ENCODE measurements around the gene POP4.

- TF ChIP-seq, protein P1, sequence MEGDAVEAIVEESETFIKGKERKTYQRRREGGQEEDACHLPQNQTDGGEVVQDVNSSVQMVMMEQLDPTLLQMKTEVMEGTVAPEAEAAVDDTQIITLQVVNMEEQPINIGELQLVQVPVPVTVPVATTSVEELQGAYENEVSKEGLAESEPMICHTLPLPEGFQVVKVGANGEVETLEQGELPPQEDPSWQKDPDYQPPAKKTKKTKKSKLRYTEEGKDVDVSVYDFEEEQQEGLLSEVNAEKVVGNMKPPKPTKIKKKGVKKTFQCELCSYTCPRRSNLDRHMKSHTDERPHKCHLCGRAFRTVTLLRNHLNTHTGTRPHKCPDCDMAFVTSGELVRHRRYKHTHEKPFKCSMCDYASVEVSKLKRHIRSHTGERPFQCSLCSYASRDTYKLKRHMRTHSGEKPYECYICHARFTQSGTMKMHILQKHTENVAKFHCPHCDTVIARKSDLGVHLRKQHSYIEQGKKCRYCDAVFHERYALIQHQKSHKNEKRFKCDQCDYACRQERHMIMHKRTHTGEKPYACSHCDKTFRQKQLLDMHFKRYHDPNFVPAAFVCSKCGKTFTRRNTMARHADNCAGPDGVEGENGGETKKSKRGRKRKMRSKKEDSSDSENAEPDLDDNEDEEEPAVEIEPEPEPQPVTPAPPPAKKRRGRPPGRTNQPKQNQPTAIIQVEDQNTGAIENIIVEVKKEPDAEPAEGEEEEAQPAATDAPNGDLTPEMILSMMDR (IDR thresholded peaks at IDR 0.05; ENCODE audit: control extremely low read depth in 1 of 3, insufficient read depth in 1 of 3, low read depth in 1 of 3, low read length in 3 of 3): no peak
- TF ChIP-seq MAX (IDR thresholded peaks at IDR 0.05) (no peak), TCF12 (IDR thresholded peaks at IDR 0.05; ENCODE audit: low read depth, low read length) (no peak), SIX5 (IDR thresholded peaks at IDR 0.05; ENCODE audit: low read depth, low read length) (no peak), CHD1 (IDR thresholded peaks at IDR 0.05; ENCODE audit: low read depth, low read length) (no peak), BRCA1 (IDR thresholded peaks at IDR 0.05; ENCODE audit: low read depth, low read length) (no peak), POLR2A (IDR thresholded peaks at IDR 0.05; ENCODE audit: control extremely low read depth in 1 of 2, low read depth in 2 of 2, low read length in 2 of 2) (no peak), RNF2 (IDR thresholded peaks at IDR 0.05; ENCODE audit: borderline replicate concordance, low read depth, low read length, missing control alignments, poor library complexity, severe bottlenecking) (no peak), E2F6 (IDR thresholded peaks at IDR 0.05) (no peak), KDM4A (IDR thresholded peaks at IDR 0.05; ENCODE audit: low read depth, low read length, severe bottlenecking) (no peak), SP1 (IDR thresholded peaks at IDR 0.05; ENCODE audit: low read depth, low read length) (no peak), TAF1 (IDR thresholded peaks at IDR 0.05; ENCODE audit: low read depth, low read length) (no peak), SUZ12 (IDR thresholded peaks at IDR 0.05; ENCODE audit: low read length) (no peak), GABPA (IDR thresholded peaks at IDR 0.05; ENCODE audit: borderline replicate concordance, insufficient read depth, low read length) (no peak)
Observed at GRCh38 chr19:29617366-29618266, 11.5 kb downstream of the POP4 start.
